WERI-Rb-1 (cell line): ENCODE data around the gene HMGXB4.

Experiments used
- DNase-seq: peaks from one replicate; pipeline ENCODE4 v3.0.0-alpha.2; 2020
- H3K27ac ChIP-seq: fragments of 250-450 bp; sonication (Bioruptor Pico); 2 replicates; pipeline ENCODE4 v1.5.1; 2020; ENCODE audit warnings: mild to moderate bottlenecking, moderate library complexity
- H3K27me3 ChIP-seq: fragments of 250-450 bp; sonication (Bioruptor Pico); 2 replicates; pipeline ENCODE4 v1.5.1; 2021; ENCODE audit warnings: mild to moderate bottlenecking, low read depth, moderate library complexity; ENCODE audit not compliant: insufficient read depth, severe bottlenecking
- H3K36me3 ChIP-seq: fragments of 250-450 bp; sonication (Bioruptor Pico); 2 replicates; pipeline ENCODE4 v1.5.1; 2020; ENCODE audit warnings: mild to moderate bottlenecking, moderate library complexity
- H3K4me3 ChIP-seq: 2 replicates; pipeline ENCODE4 v1.5.1; 2011; ENCODE audit warnings: low read depth, mild to moderate bottlenecking, control low read depth, low read length
- H3K9me3 ChIP-seq: fragments of 250-450 bp; sonication (Bioruptor Pico); 2 replicates; pipeline ENCODE4 v1.5.1; 2021; ENCODE audit warnings: mild to moderate bottlenecking, moderate library complexity; ENCODE audit not compliant: severe bottlenecking
- CTCF ChIP-seq: IDR thresholded peaks from 2 replicates; pipeline ENCODE4 v1.5.1; 2011; ENCODE audit warnings: low read depth, mild to moderate bottlenecking, control low read depth, inconsistent platforms, low read length

Gene HMGXB4

GRCh38 chr22:35327690-35328471 lies 70.6 kb downstream of the HMGXB4 start:
- H3K36me3 ChIP-seq, result peaks cover 33% of the 10 kb centered on the region
- H3K9me3 ChIP-seq, result no peaks in the 10 kb centered on the region
- no peak for TF ChIP-seq CTCF
- H3K4me3 ChIP-seq, result no peak overlapping the region
- no peak overlapping the region for H3K27ac ChIP-seq
- no peaks in the 10 kb centered on the region for H3K27me3 ChIP-seq
- no peak for DNase-seq

GRCh38 chr22:35328472-35328885 lies 71.2 kb downstream of the HMGXB4 start:
- no peak for DNase-seq
- no peak overlapping the region for H3K27ac ChIP-seq
- peaks cover 37% of the 10 kb centered on the region for H3K36me3 ChIP-seq
- TF ChIP-seq CTCF, result no peak
- no peak overlapping the region for H3K4me3 ChIP-seq
- H3K9me3 ChIP-seq, result no peaks in the 10 kb centered on the region
- no peaks in the 10 kb centered on the region for H3K27me3 ChIP-seq

GRCh38 chr22:35329114-35329847 lies 72.0 kb downstream of the HMGXB4 start:
- H3K27me3 ChIP-seq, result no peaks in the 10 kb centered on the region
- H3K4me3 ChIP-seq, result no peak overlapping the region
- no peaks in the 10 kb centered on the region for H3K9me3 ChIP-seq
- no peak for TF ChIP-seq CTCF
- H3K36me3 ChIP-seq, result peaks cover 37% of the 10 kb centered on the region
- DNase-seq, result no peak
- H3K27ac ChIP-seq, result no peak overlapping the region

- Histone ChIP-seq H3K4me3 (no peak overlapping the region), H3K9me3 (no peaks in the 10 kb centered on the region), H3K27me3 (no peaks in the 10 kb centered on the region), H3K36me3 (peaks cover 34% of the 10 kb centered on the region), H3K27ac (no peak overlapping the region)
- TF ChIP-seq CTCF, result no peak
- no peak for DNase-seq
Measured at GRCh38 chr22:35330258-35330861, 73.1 kb downstream of the HMGXB4 start.

GRCh38 chr22:35332278-35332677 lies 75.0 kb downstream of the HMGXB4 start:
- Histone ChIP-seq H3K36me3 (peaks cover 30% of the 10 kb centered on the region), H3K4me3 (no peak overlapping the region), H3K27me3 (no peaks in the 10 kb centered on the region), H3K27ac (no peak overlapping the region), H3K9me3 (no peaks in the 10 kb centered on the region)
- TF ChIP-seq CTCF, result no peak
- no peak for DNase-seq
